HepG2 (cell line): ENCODE data around the gene ZNF714.

Source experiments
- CHD4 ChIP-seq: fragments of 200-600 bp; sonication (generic); IDR thresholded peaks from 2 replicates; pipeline ENCODE4 v1.7.0; 2017; ENCODE audit warnings: mild to moderate bottlenecking, low read length, borderline replicate concordance
- EP300 ChIP-seq, 3 experiments: sonication (generic) in 1 of 3; formaldehyde crosslinking in 1 of 3; IDR thresholded peaks; 2 replicates each; pipeline versions ENCODE4 v1.5.1 to v1.6.1; 2011 to 2020; ENCODE audit warnings: low read depth in 2 of 3, low read length in 2 of 3, borderline replicate concordance in 1 of 3, improper control_type of control experiment in 1 of 3, mild to moderate bottlenecking in 1 of 3, missing genetic modification reagents in 1 of 3, moderate library complexity in 1 of 3
- ERF ChIP-seq: IDR thresholded peaks from 2 replicates; pipeline ENCODE4 v1.6.1; 2018; ENCODE audit warnings: missing biosample characterization, missing genetic modification reagents
- NCOA1 ChIP-seq: sonication (generic); formaldehyde crosslinking; IDR thresholded peaks from 2 replicates; pipeline ENCODE4 v1.9.0; 2021; ENCODE audit warnings: missing genetic modification reagents
- NR2F6 ChIP-seq, 2 experiments: IDR thresholded peaks; 2 replicates each; pipeline ENCODE4 v1.6.1; 2016; ENCODE audit warnings: antibody characterized with exemption in 1 of 2, mild to moderate bottlenecking in 1 of 2
- TBP ChIP-seq: sonication (generic); formaldehyde crosslinking; IDR thresholded peaks from 2 replicates; pipeline ENCODE4 v1.5.0; 2020; ENCODE audit warnings: missing genetic modification reagents
- ZBTB42 ChIP-seq: sonication (generic); formaldehyde crosslinking; IDR thresholded peaks from 2 replicates; pipeline ENCODE4 v1.5.0; 2020; ENCODE audit warnings: mild to moderate bottlenecking, missing genetic modification reagents
- ZNF317 ChIP-seq: sonication (generic); formaldehyde crosslinking; IDR thresholded peaks from 2 replicates; pipeline ENCODE4 v1.5.0; 2020; ENCODE audit warnings: mild to moderate bottlenecking, missing genetic modification reagents
- ZNF335 ChIP-seq: sonication (generic); formaldehyde crosslinking; IDR thresholded peaks from 2 replicates; pipeline ENCODE4 v1.4.0; 2020; ENCODE audit warnings: missing genetic modification reagents
- ZNF670 ChIP-seq: sonication (generic); formaldehyde crosslinking; IDR thresholded peaks from 2 replicates; pipeline ENCODE4 v1.8.0; 2022; ENCODE audit warnings: mild to moderate bottlenecking, missing genetic modification reagents, borderline replicate concordance
- TF ChIP-seq, protein P1 (sequence below): IDR thresholded peaks from 2 replicates; pipeline ENCODE4 v1.6.1; 2016

DNA sequence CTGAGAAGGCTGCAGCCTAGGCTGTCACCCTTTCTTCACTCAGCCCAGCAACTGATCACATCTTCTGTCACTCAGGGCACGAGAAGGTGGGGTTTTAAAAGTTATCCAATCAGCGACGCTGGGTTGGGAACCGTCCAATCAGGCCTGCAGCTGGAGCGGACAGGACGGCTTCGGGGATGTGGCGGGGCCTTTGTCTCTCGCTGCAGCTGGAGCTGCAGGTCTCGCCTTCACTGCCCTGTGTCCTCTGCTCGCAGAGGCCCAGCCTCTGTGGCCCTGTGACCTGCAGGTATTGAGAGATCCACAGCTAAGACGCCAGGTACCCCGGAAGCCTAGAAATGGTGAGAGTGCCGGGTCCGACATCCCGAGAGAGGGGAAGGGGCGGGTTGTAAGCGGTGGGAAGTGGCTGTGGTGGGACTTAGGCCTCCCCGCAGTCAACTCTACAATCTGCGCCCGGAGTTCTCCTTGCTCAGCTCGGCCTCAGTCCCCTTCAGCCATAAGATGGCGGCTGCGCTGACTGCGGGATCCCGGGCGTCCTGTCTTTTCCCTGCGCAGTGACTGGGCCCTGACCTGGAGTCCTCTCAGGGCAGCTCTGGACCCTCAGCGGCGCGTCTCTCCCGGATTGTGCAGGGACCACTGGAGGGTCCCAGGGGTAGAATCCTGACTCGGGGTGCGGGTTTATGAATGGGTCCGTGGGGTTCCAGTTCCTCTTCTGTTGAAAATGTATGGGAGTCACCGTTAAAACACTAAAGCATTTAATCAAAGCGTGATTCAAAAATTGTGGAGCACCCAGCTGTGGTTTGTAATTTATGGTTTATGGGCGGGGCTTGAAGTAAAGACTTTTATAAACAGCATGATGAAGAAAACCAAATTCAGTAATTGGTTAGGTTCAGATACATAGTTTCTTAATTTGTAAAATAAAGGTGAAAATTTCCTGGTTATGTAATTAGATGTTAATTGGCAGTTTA is at the start of gene ZNF714:
- TF ChIP-seq ZNF335 (CRISPR knock-in tag) (no peak), EP300 (IDR thresholded peaks at IDR 0.05; ENCODE audit: low read depth in 2 of 2, low read length in 2 of 2) (no peak), EP300 (CRISPR knock-in tag; IDR thresholded peaks at IDR 0.05; ENCODE audit: borderline replicate concordance) (no peak), ZNF317 (no peak), ZNF670 (CRISPR knock-in tag) (no peak), ERF (CRISPR knock-in tag) (peak; percentile 40; the same call in 1 of the 2 replicates), NR2F6 (IDR thresholded peaks at IDR 0.05) (no peak), NR2F6 (CRISPR knock-in tag; IDR thresholded peaks at IDR 0.05) (no peak), TBP (CRISPR knock-in tag) (no peak), NCOA1 (no peak), ZBTB42 (CRISPR knock-in tag) (no peak), CHD4 (no peak)
- TF ChIP-seq, protein P1, sequence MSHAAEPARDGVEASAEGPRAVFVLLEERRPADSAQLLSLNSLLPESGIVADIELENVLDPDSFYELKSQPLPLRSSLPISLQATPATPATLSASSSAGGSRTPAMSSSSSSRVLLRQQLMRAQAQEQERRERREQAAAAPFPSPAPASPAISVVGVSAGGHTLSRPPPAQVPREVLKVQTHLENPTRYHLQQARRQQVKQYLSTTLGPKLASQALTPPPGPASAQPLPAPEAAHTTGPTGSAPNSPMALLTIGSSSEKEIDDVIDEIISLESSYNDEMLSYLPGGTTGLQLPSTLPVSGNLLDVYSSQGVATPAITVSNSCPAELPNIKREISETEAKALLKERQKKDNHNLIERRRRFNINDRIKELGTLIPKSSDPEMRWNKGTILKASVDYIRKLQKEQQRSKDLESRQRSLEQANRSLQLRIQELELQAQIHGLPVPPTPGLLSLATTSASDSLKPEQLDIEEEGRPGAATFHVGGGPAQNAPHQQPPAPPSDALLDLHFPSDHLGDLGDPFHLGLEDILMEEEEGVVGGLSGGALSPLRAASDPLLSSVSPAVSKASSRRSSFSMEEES (CRISPR knock-in tag), result no peak
